Stomach (tissue), 9 donors: ENCODE results near the gene ACTL7A. TPM values are rescaled to one million over a fixed set of nuclear protein-coding genes. Genes with fewer than 3 reads are reported as not detected.
A peak's percentile ranks its signal among the peaks of the same experiment; 100 is the strongest.
"Not testable (repeated sequence)": the region's sequence is repeated elsewhere in the genome, so short reads cannot be mapped to it uniquely, and the experiment has no call there.

Experiments
- DNase-seq, 2 donors: peaks; one replicate each; pipeline versions ENCODE4 v3.0.0 to v3.0.0-alpha.2; 2013 to 2019
- H3K27ac ChIP-seq, 5 donors: fragments of 200-600 bp in 4 of 5; sonication (generic) in 4 of 5; one replicate each; pipeline ENCODE4 v1.5.1; 2013 to 2019; ENCODE audit warnings: mild to moderate bottlenecking in 1 of 5, moderate library complexity in 1 of 5
- H3K27me3 ChIP-seq, 3 donors: fragments of 200-600 bp; sonication (generic); one replicate each; pipeline ENCODE4 v1.5.1; 2017 to 2019; ENCODE audit warnings: mixed run types in 1 of 3
- H3K36me3 ChIP-seq, 4 donors: fragments of 200-600 bp; sonication (generic); 1 replicate in 3 of 4; 2 replicates in 1 of 4; pipeline ENCODE4 v1.5.1; 2016 to 2019
- H3K4me1 ChIP-seq, 4 donors: fragments of 200-600 bp; sonication (generic); one replicate each; pipeline ENCODE4 v1.5.1; 2016 to 2019
- H3K4me3 ChIP-seq, 4 donors: fragments of 200-600 bp; sonication (generic) in 3 of 4; one replicate each; pipeline ENCODE4 v1.5.1; 2016 to 2019; ENCODE audit warnings: mild to moderate bottlenecking in 1 of 4
- H3K9me3 ChIP-seq, 4 donors: fragments of 200-600 bp; sonication (generic); one replicate each; pipeline ENCODE4 v1.5.1; 2016 to 2019
- CTCF ChIP-seq, 7 experiments: fragments of 450-650 bp in 4 of 7; fragments of 200-600 bp in 3 of 7; sonication (generic) in 3 of 7; IDR thresholded peaks; one replicate each; pipeline ENCODE4 v1.5.1; 2016 to 2019; ENCODE audit warnings: antibody characterized with exemption in 7 of 7, control low read depth in 2 of 7, mild to moderate bottlenecking in 1 of 7
- EP300 ChIP-seq: sonication (generic); formaldehyde crosslinking; IDR thresholded peaks from one replicate; pipeline ENCODE4 v1.6.1; 2017; ENCODE audit warnings: antibody characterized with exemption
- POLR2A ChIP-seq, 4 donors: fragments of 450-650 bp; IDR thresholded peaks; one replicate each; pipeline ENCODE4 v1.6.1; 2016; ENCODE audit warnings: antibody characterized with exemption in 4 of 4, control low read depth in 2 of 4, mild to moderate bottlenecking in 1 of 4, moderate library complexity in 1 of 4
- POLR2AphosphoS5 ChIP-seq, 3 donors: sonication (generic); formaldehyde crosslinking; IDR thresholded peaks; one replicate each; pipeline ENCODE4 v1.6.1; 2016; ENCODE audit warnings: antibody characterized with exemption in 3 of 3
- WGBS, 5 donors: extraction: QIAGEN DNeasy Blood & Tissue Kit in 3 of 5; methylation state at CpG; one replicate each; pipeline versions ENCODE4 v1.1.5 to v1.1.7; 2013 to 2018; 5-methylcytosine and 5-hydroxymethylcytosine counted together
- intact Hi-C: fragments of 100-400 bp; cut with DNase I; formaldehyde crosslinking; loops from one replicate; pipeline ENCODE4 v1.15.1; 2023; ENCODE audit warnings: low total_unique reads
- polyA plus RNA-seq, 3 donors: library from polyadenylated mRNA; stranded (reverse); fragments of 200-250 nt; gene quantifications; one replicate each; pipeline ENCODE4 v1.2.3, GENCODE V29; 2013
- total RNA-seq, 5 donors: library from RNA; depleted of rRNA; stranded (reverse); fragments of >200 nt; gene quantifications; one replicate each; pipeline versions ENCODE4 v1.1.0 to v1.2.3, GENCODE V29; 2014 to 2016
- donor health status: healthy with polysubstance abuse.
- donor health status: Bipolar disorder and iron deficiency.
- donor health status: healthy.

Gene ACTL7A
- total and polyA plus RNA-seq, 8 donors = not detected

DNA sequence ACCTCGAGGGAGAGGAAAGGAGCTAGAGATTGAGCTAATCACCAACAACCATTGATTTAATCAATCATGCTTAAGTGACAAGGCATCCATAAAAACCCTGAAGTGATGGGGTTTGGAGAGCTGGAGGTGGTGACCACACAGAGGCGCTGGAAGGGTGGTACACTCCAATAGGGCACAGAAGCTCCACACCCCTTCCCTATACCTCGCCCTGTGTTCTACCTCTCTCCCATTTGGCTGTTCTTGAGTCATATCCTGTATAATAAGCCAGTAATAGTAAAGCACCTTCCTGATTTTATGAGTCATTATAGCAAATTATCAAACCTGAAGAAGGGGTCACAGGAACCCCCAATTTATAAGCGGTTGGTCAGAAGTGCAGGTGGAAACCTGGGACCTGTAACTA lies 24.5 kb upstream of the ACTL7A start:
- no peaks in the 10 kb centered on the region for H3K36me3 ChIP-seq
- no peaks in the 10 kb centered on the region for H3K9me3 ChIP-seq
- H3K27me3 ChIP-seq = no peaks in the 10 kb centered on the region
- no peak overlapping the region for H3K4me3 ChIP-seq
- TF ChIP-seq CTCF (IDR thresholded peaks at IDR 0.05) (no peak), EP300 (no peak), POLR2A (IDR thresholded peaks at IDR 0.05) (no peak), POLR2AphosphoS5 (IDR thresholded peaks at IDR 0.05) (no peak)
- intact Hi-C loops = no loop called here
- DNase-seq = no peak
- no peaks in the 10 kb centered on the region for H3K4me1 ChIP-seq
- WGBS, 5 donors = 67 to 75% (median 71%) methylated on average over 4 of the region's 4 CpGs
- H3K27ac ChIP-seq = no peak overlapping the region

- no peak for TF ChIP-seq POLR2AphosphoS5 (IDR thresholded peaks at IDR 0.05)
- TF ChIP-seq CTCF (IDR thresholded peaks at IDR 0.05) = no peak
- no peak for TF ChIP-seq EP300
- no peak for TF ChIP-seq POLR2A (IDR thresholded peaks at IDR 0.05)
- H3K4me1 ChIP-seq = no peaks in the 10 kb centered on the region
- no peak for DNase-seq
- WGBS, 5 donors = 80 to 93% (median 90%) methylated on average over 6 of the region's 6 CpGs
- H3K27ac ChIP-seq = no peak overlapping the region
- no peaks in the 10 kb centered on the region for H3K27me3 ChIP-seq
- H3K4me3 ChIP-seq = no peak overlapping the region
- no peaks in the 10 kb centered on the region for H3K36me3 ChIP-seq
- no peaks in the 10 kb centered on the region for H3K9me3 ChIP-seq
- intact Hi-C loops = no loop called here
Observed at GRCh38 chr9:108838017-108838416, 24.0 kb upstream of the ACTL7A start.

DNA sequence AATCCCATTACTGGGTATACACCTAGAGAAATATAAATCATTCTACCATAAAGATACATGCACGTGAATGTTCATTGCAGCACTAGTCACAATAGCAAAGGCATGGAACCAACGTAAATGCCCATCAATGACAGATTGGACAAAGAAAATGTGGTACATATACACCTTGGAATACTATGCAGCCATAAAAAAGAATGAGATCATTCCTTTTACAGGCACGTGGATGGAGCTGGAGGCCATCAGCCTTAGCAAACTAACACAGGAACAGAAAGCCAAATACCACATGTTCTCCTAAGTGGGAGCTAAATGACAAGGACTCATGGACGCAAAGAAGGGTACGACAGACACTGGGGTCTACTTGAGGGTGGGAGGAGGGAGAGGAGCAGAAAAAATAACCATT lies 22.5 kb upstream of the ACTL7A start:
- intact Hi-C loops, H3K9me3 ChIP-seq, H3K4me1 ChIP-seq, H3K27me3 ChIP-seq, DNase-seq, H3K36me3 ChIP-seq, H3K4me3 ChIP-seq, H3K27ac ChIP-seq: not testable (repeated sequence)
- WGBS, 5 donors = 87 to 91% (median 89%) methylated on average over 5 of the region's 5 CpGs

DNA sequence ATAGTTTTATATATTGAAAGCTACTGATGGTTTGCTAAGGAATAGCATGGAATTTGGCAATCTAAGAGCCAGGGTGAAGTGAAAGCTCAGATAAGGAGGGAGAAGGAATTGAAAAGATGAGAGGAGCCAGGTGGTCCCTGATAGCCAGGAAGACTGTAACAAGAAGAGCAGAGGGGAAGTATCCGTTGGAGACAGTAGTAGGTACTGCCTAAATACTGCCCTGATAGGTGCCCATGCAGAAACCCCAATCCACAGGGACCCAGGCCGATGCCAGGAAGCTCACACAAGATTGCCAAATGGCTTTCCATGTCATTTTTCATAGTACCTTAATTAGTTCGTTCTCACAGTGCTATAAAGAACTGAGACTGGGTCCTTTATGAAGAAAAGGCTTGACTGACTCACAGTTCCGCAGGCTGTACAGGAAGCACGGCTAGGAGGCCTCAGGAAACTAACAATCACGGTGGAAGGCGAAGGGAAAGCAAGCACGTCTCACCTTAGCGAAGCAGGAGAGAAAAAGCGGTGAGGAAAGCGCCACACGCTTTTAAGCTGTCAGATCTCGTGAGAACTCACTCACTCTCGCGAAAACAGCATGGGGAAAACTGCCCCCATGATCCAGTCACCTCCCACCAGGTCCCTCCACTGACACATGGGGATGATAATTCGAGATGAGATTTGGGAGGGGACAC lies 19.3 kb upstream of the ACTL7A start:
- H3K4me3 ChIP-seq = no peak overlapping the region
- no peaks in the 10 kb centered on the region for H3K9me3 ChIP-seq
- H3K27ac ChIP-seq = no peak overlapping the region
- H3K4me1 ChIP-seq = no peaks in the 10 kb centered on the region
- intact Hi-C loops = no loop called here
- TF ChIP-seq EP300 = no peak
- H3K36me3 ChIP-seq = no peaks in the 10 kb centered on the region
- peak in 1 of 2 donors; percentile 20 for DNase-seq
- WGBS, 5 donors = 65 to 77% (median 73%) methylated on average over 16 of the region's 16 CpGs
- no peaks in the 10 kb centered on the region for H3K27me3 ChIP-seq

DNA sequence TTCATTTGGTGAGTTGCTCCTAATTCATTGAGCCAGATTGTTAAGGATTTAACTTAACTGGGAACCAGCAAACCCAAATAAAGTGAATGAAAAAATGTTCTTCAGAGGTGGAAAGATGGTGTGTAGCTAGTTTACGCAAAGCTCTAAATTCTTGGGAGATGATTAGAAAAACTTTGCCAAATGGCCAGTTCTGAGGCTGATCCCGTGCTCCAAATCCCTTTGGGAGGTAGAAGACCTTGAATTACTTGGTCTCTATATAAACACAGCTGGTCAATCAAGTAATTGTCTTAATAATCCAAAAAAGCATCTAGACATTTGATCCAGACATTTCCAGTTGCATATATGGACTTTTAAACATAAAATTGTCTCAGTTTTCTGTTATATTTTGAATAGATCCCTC lies 17.7 kb upstream of the ACTL7A start:
- Histone ChIP-seq H3K9me3 (no peaks in the 10 kb centered on the region), H3K4me3 (no peak overlapping the region), H3K36me3 (no peaks in the 10 kb centered on the region), H3K4me1 (no peaks in the 10 kb centered on the region), H3K27me3 (no peaks in the 10 kb centered on the region), H3K27ac (no peak overlapping the region)
- TF ChIP-seq POLR2A (IDR thresholded peaks at IDR 0.05) = no peak
- TF ChIP-seq CTCF (IDR thresholded peaks at IDR 0.05) = no peak
- no peak for TF ChIP-seq EP300
- no peak for TF ChIP-seq POLR2AphosphoS5 (IDR thresholded peaks at IDR 0.05)
- 48 to 67% (median 53%) methylated on average over 2 of the region's 2 CpGs for WGBS, 5 donors
- DNase-seq = no peak
- intact Hi-C loops = no loop called here
